Loucy (cell line): ENCODE measurements around the gene TYW1.
"Not testable (repeated sequence)": the region's sequence is repeated elsewhere in the genome, so short reads cannot be mapped to it uniquely, and the experiment has no call there.

Source experiments
- H2AFZ ChIP-seq: fragments of 200-600 bp; sonication (generic); 2 replicates; pipeline ENCODE4 v1.6.0; 2016; ENCODE audit warnings: antibody characterized with exemption, mild to moderate bottlenecking, low read length, moderate library complexity
- H3F3A ChIP-seq: fragments of 200-600 bp; 2 replicates; pipeline ENCODE4 v1.6.0; 2016; ENCODE audit warnings: antibody characterized with exemption, low read depth, mild to moderate bottlenecking
- H3K27me3 ChIP-seq: fragments of 200-600 bp; sonication (generic); 2 replicates; pipeline ENCODE4 v1.6.1; 2014; ENCODE audit warnings: low read length, mild to moderate bottlenecking; ENCODE audit not compliant: insufficient read depth, poor library complexity, severe bottlenecking
- H3K36me3 ChIP-seq: fragments of 200-600 bp; sonication (generic); 2 replicates; pipeline ENCODE4 v1.6.1; 2016; ENCODE audit warnings: low read length; ENCODE audit not compliant: insufficient read depth
- H3K4me1 ChIP-seq: fragments of 200-600 bp; sonication (generic); 2 replicates; pipeline ENCODE4 v1.5.1; 2014; ENCODE audit warnings: low read length, mild to moderate bottlenecking; ENCODE audit not compliant: insufficient read depth, poor library complexity, severe bottlenecking
- H3K4me2 ChIP-seq: fragments of 200-600 bp; sonication (generic); 2 replicates; pipeline ENCODE4 v1.6.0; 2014; ENCODE audit warnings: antibody characterized with exemption, low read length, low read depth, mild to moderate bottlenecking; ENCODE audit not compliant: poor library complexity, severe bottlenecking
- H3K4me3 ChIP-seq: fragments of 200-600 bp; sonication (generic); 2 replicates; pipeline ENCODE4 v1.5.1; 2014; ENCODE audit warnings: low read length, mild to moderate bottlenecking, mixed read lengths; ENCODE audit not compliant: poor library complexity, severe bottlenecking
- H3K79me2 ChIP-seq: fragments of 200-600 bp; sonication (generic); 2 replicates; pipeline ENCODE4 v1.6.1; 2014; ENCODE audit warnings: low read length; ENCODE audit not compliant: insufficient read depth
- H3K9ac ChIP-seq: fragments of 200-600 bp; sonication (generic); 2 replicates; pipeline ENCODE4 v1.6.0; 2014; ENCODE audit warnings: mild to moderate bottlenecking, low read depth, low read length, moderate library complexity; ENCODE audit not compliant: poor library complexity, severe bottlenecking
- H3K9me2 ChIP-seq: fragments of 200-600 bp; sonication (generic); replicated peaks from 2 replicates; pipeline ENCODE4 v1.6.1; 2016; ENCODE audit warnings: low read depth, low read length, mixed read lengths
- H3K9me3 ChIP-seq: fragments of 200-600 bp; sonication (generic); 2 replicates; pipeline ENCODE4 v1.6.1; 2014; ENCODE audit warnings: mild to moderate bottlenecking, antibody characterized with exemption, low read length, low read depth; ENCODE audit not compliant: insufficient read depth
- H4K20me1 ChIP-seq: fragments of 200-600 bp; sonication (generic); 2 replicates; pipeline ENCODE4 v1.6.0; 2014; ENCODE audit warnings: antibody characterized with exemption, low read length, mild to moderate bottlenecking; ENCODE audit not compliant: insufficient read depth, poor library complexity, severe bottlenecking

Gene TYW1

GRCh38 chr7:67134912-67135311, 138.3 kb downstream of the TYW1 start:
- not testable (repeated sequence) for H3K27me3 ChIP-seq, H3K79me2 ChIP-seq, H3K9me3 ChIP-seq, H3K4me1 ChIP-seq, H4K20me1 ChIP-seq, H3F3A ChIP-seq, H2AFZ ChIP-seq, H3K9me2 ChIP-seq, H3K4me2 ChIP-seq, H3K9ac ChIP-seq, H3K4me3 ChIP-seq, H3K36me3 ChIP-seq

GRCh38 chr7:67135617-67136486, 139.2 kb downstream of the TYW1 start:
- H3F3A ChIP-seq, H3K27me3 ChIP-seq, H3K9me3 ChIP-seq, H3K36me3 ChIP-seq, H3K9me2 ChIP-seq, H3K4me2 ChIP-seq, H3K79me2 ChIP-seq, H3K4me1 ChIP-seq, H3K9ac ChIP-seq, H2AFZ ChIP-seq, H3K4me3 ChIP-seq, H4K20me1 ChIP-seq: not testable (repeated sequence)

GRCh38 chr7:67137489-67137888, 140.9 kb downstream of the TYW1 start:
- H3K4me3 ChIP-seq, H3K79me2 ChIP-seq, H3K9ac ChIP-seq, H3K9me2 ChIP-seq, H3K4me2 ChIP-seq, H3F3A ChIP-seq, H3K4me1 ChIP-seq, H3K27me3 ChIP-seq, H3K9me3 ChIP-seq, H3K36me3 ChIP-seq, H2AFZ ChIP-seq, H4K20me1 ChIP-seq: not testable (repeated sequence)

- not testable (repeated sequence) for H3K4me1 ChIP-seq, H3K79me2 ChIP-seq, H3K36me3 ChIP-seq, H3F3A ChIP-seq, H3K9me2 ChIP-seq, H3K9me3 ChIP-seq, H3K9ac ChIP-seq, H4K20me1 ChIP-seq, H3K4me2 ChIP-seq, H2AFZ ChIP-seq, H3K4me3 ChIP-seq, H3K27me3 ChIP-seq
These were observed 143.2 kb downstream of the TYW1 start for GRCh38 chr7:67139876-67140275.

GRCh38 chr7:67141001-67141400, 144.4 kb downstream of the TYW1 start:
- H3K9me2 ChIP-seq, H3K9ac ChIP-seq, H3K4me1 ChIP-seq, H3K36me3 ChIP-seq, H3K4me2 ChIP-seq, H3K4me3 ChIP-seq, H3K27me3 ChIP-seq, H2AFZ ChIP-seq, H4K20me1 ChIP-seq, H3F3A ChIP-seq, H3K79me2 ChIP-seq, H3K9me3 ChIP-seq: not testable (repeated sequence)

GRCh38 chr7:67143091-67143786, 146.6 kb downstream of the TYW1 start:
- H3K9ac ChIP-seq, H3K4me1 ChIP-seq, H3K9me2 ChIP-seq, H3K4me3 ChIP-seq, H3K9me3 ChIP-seq, H3K36me3 ChIP-seq, H3K27me3 ChIP-seq, H3F3A ChIP-seq, H3K4me2 ChIP-seq, H2AFZ ChIP-seq, H4K20me1 ChIP-seq, H3K79me2 ChIP-seq: not testable (repeated sequence)

GRCh38 chr7:67145581-67146193, 149.1 kb downstream of the TYW1 start:
- not testable (repeated sequence) for H3K4me3 ChIP-seq, H4K20me1 ChIP-seq, H3K27me3 ChIP-seq, H3K4me2 ChIP-seq, H3K36me3 ChIP-seq, H3K9ac ChIP-seq, H2AFZ ChIP-seq, H3F3A ChIP-seq, H3K9me2 ChIP-seq, H3K4me1 ChIP-seq, H3K79me2 ChIP-seq, H3K9me3 ChIP-seq
